ENCODE results near the gene MATN1. TPM values are rescaled to one million over a fixed set of nuclear protein-coding genes. Genes with fewer than 3 reads are reported as not detected.

Gene MATN1
- total RNA-seq, 1 donor from 2014 or later, result 0.72 TPM

GRCh38 chr1:30663596-30664091, 59.7 kb downstream of the MATN1 start:
- peak; percentile 52 for DNase-seq (ENCODE audit: low spot score)

- no peak for DNase-seq (ENCODE audit: low spot score)
Observed at GRCh38 chr1:30662291-30662840, 61.0 kb downstream of the MATN1 start.

- DNase-seq (ENCODE audit: low spot score), result no peak
Observed at GRCh38 chr1:30661311-30661710, 62.1 kb downstream of the MATN1 start.

Other genes starting within 250 kb of the MATN1 start
- gene LAPTM5, start 34.2 kb upstream of the MATN1 start, total RNA-seq (ENCODE audit: insufficient read depth, low replicate concordance), result 14.4 TPM
- 29.6 TPM for gene SDC3, start 185.2 kb upstream of the MATN1 start, total RNA-seq (ENCODE audit: insufficient read depth, low replicate concordance)

All from umbilical cord (tissue), 2 donors.